MM.1S (cell line): ENCODE measurements around the gene DENND2D.

ENCODE experiments used
- DNase-seq: peaks from one replicate; pipeline ENCODE4 v3.0.0-alpha.2; 2015
- H2AFZ ChIP-seq: fragments of 300-600 bp; sonication (generic); 2 replicates; pipeline ENCODE4 v1.6.0; 2016; ENCODE audit warnings: antibody characterized with exemption, low read length
- H3F3A ChIP-seq: fragments of 300-600 bp; sonication (generic); 2 replicates; pipeline ENCODE4 v1.6.1; 2016; ENCODE audit warnings: mild to moderate bottlenecking, antibody characterized with exemption, low read length, moderate library complexity, mixed read lengths; ENCODE audit not compliant: insufficient read depth
- H3K27ac ChIP-seq: fragments of 300-600 bp; sonication (generic); 2 replicates; pipeline ENCODE4 v1.5.1; 2016; ENCODE audit warnings: mild to moderate bottlenecking, low read length
- H3K27me3 ChIP-seq: fragments of 300-600 bp; sonication (generic); replicated peaks from 2 replicates; pipeline ENCODE4 v1.6.0; 2016; ENCODE audit warnings: low read length; ENCODE audit not compliant: insufficient read depth
- H3K36me3 ChIP-seq: fragments of 300-600 bp; sonication (generic); replicated peaks from 2 replicates; pipeline ENCODE4 v1.6.1; 2016; ENCODE audit warnings: mild to moderate bottlenecking, low read length, mixed read lengths; ENCODE audit not compliant: insufficient read depth
- H3K4me1 ChIP-seq: fragments of 300-600 bp; sonication (generic); 2 replicates; pipeline ENCODE4 v1.6.1; 2016; ENCODE audit warnings: low read length, mixed read lengths
- H3K4me2 ChIP-seq: fragments of 300-600 bp; sonication (generic); 2 replicates; pipeline ENCODE4 v1.6.0; 2016; ENCODE audit warnings: low read depth, low read length
- H3K4me3 ChIP-seq: fragments of 300-600 bp; sonication (generic); 2 replicates; pipeline ENCODE4 v1.5.1; 2016; ENCODE audit warnings: low read length, mixed read lengths
- H3K79me2 ChIP-seq: fragments of 300-600 bp; sonication (generic); 2 replicates; pipeline ENCODE4 v1.6.1; 2016; ENCODE audit warnings: mixed run types, low read length, mixed read lengths
- H3K9ac ChIP-seq: fragments of 300-600 bp; sonication (generic); 2 replicates; pipeline ENCODE4 v1.6.1; 2016; ENCODE audit warnings: low read length, mixed read lengths
- H3K9me2 ChIP-seq: fragments of 300-600 bp; sonication (generic); replicated peaks from 2 replicates; pipeline ENCODE4 v1.6.1; 2016; ENCODE audit warnings: mild to moderate bottlenecking, low read length, mixed read lengths; ENCODE audit not compliant: insufficient read depth
- H3K9me3 ChIP-seq: fragments of 300-600 bp; sonication (generic); replicated peaks from 2 replicates; pipeline ENCODE4 v1.6.1; 2016; ENCODE audit warnings: mild to moderate bottlenecking, low read length, mixed read lengths; ENCODE audit not compliant: insufficient read depth
- H4K20me1 ChIP-seq: fragments of 300-600 bp; sonication (generic); 2 replicates; pipeline ENCODE4 v1.6.1; 2016; ENCODE audit warnings: mild to moderate bottlenecking, low read length, moderate library complexity, mixed read lengths; ENCODE audit not compliant: insufficient read depth
- CTCF ChIP-seq: fragments of 300-600 bp; sonication (generic); IDR thresholded peaks from 2 replicates; pipeline ENCODE4 v1.5.1; 2016; ENCODE audit warnings: antibody characterized with exemption, low read length, mixed read lengths
- EZH2 ChIP-seq: fragments of 300-600 bp; sonication (generic); optimal IDR thresholded peaks from 2 replicates; pipeline ENCODE3; 2017; ENCODE audit warnings: low read depth, mild to moderate bottlenecking, antibody characterized with exemption, low read length, mixed read lengths
- EZH2phosphoT487 ChIP-seq: fragments of 300-600 bp; sonication (generic); IDR thresholded peaks from 2 replicates; pipeline ENCODE4 v1.6.1; 2018; ENCODE audit warnings: antibody characterized with exemption, low read length

DENND2D gene

GRCh38 chr1:111193712-111194480 is 6.5 kb downstream of the DENND2D start:
- no peak for DNase-seq
- no peaks in the 10 kb centered on the region for H3K9me2 ChIP-seq
- H3F3A ChIP-seq = no peaks in the 10 kb centered on the region
- H3K4me3 ChIP-seq = no peak overlapping the region
- H4K20me1 ChIP-seq = no peaks in the 10 kb centered on the region
- TF ChIP-seq EZH2 (no peak), CTCF (no peak), EZH2phosphoT487 (no peak)
- H2AFZ ChIP-seq = no peak overlapping the region
- no peak overlapping the region for H3K27ac ChIP-seq
- no peak overlapping the region for H3K9ac ChIP-seq
- H3K36me3 ChIP-seq = no peaks in the 10 kb centered on the region
- no peaks in the 10 kb centered on the region for H3K79me2 ChIP-seq
- peak overlapping the region; percentile 18; the same call in 1 of the 2 replicates for H3K4me2 ChIP-seq
- no peaks in the 10 kb centered on the region for H3K9me3 ChIP-seq
- H3K4me1 ChIP-seq = peaks cover 8% of the 10 kb centered on the region
- H3K27me3 ChIP-seq = no peaks in the 10 kb centered on the region

- no peaks in the 10 kb centered on the region for H3K27me3 ChIP-seq
- H3K4me2 ChIP-seq = peak overlapping the region; percentile 18; the same call in 1 of the 2 replicates
- no peak overlapping the region for H3K4me3 ChIP-seq
- H3K9ac ChIP-seq = no peak overlapping the region
- TF ChIP-seq CTCF (no peak), EZH2 (no peak), EZH2phosphoT487 (no peak)
- H3K4me1 ChIP-seq = peaks cover 8% of the 10 kb centered on the region
- no peak overlapping the region for H2AFZ ChIP-seq
- no peaks in the 10 kb centered on the region for H3K36me3 ChIP-seq
- H3F3A ChIP-seq = no peaks in the 10 kb centered on the region
- no peaks in the 10 kb centered on the region for H3K79me2 ChIP-seq
- H3K9me3 ChIP-seq = no peaks in the 10 kb centered on the region
- H3K9me2 ChIP-seq = no peaks in the 10 kb centered on the region
- DNase-seq = no peak
- no peak overlapping the region for H3K27ac ChIP-seq
- no peaks in the 10 kb centered on the region for H4K20me1 ChIP-seq
Measured at GRCh38 chr1:111192658-111193519, 7.6 kb downstream of the DENND2D start.

- H3K9ac ChIP-seq = no peak overlapping the region
- no peak overlapping the region for H3K4me2 ChIP-seq
- H3K79me2 ChIP-seq = no peaks in the 10 kb centered on the region
- H3K27me3 ChIP-seq = no peaks in the 10 kb centered on the region
- no peaks in the 10 kb centered on the region for H3K9me3 ChIP-seq
- DNase-seq = no peak
- no peak overlapping the region for H3K27ac ChIP-seq
- H3F3A ChIP-seq = no peaks in the 10 kb centered on the region
- no peaks in the 10 kb centered on the region for H3K9me2 ChIP-seq
- H3K4me1 ChIP-seq = peaks cover 8% of the 10 kb centered on the region
- H4K20me1 ChIP-seq = no peaks in the 10 kb centered on the region
- no peak for TF ChIP-seq EZH2
- TF ChIP-seq EZH2phosphoT487 = no peak
- H2AFZ ChIP-seq = no peak overlapping the region
- no peaks in the 10 kb centered on the region for H3K36me3 ChIP-seq
- H3K4me3 ChIP-seq = no peak overlapping the region
Measured at GRCh38 chr1:111192074-111192473, 8.4 kb downstream of the DENND2D start.
